ENCODE results near the gene NAXD. TPM values are rescaled to one million over a fixed set of nuclear protein-coding genes. Genes with fewer than 3 reads are reported as not detected.

Gene NAXD
- total RNA-seq, 1 experiment from 2014 or later = 32.1 TPM

GRCh38 chr13:110580800-110581199, 34.5 kb upstream of the NAXD start:
- BruUV-seq (replicated peaks) = no TSS peak

GRCh38 chr13:110581506-110582185, 33.7 kb upstream of the NAXD start:
- no peak overlapping the region for H3K27ac ChIP-seq (ENCODE audit: low read depth, low read length)
- H4K20me1 ChIP-seq (ENCODE audit: insufficient read depth) = no peaks in the 10 kb centered on the region
- RAD21 ChIA-PET (ENCODE audit: low non-redundant PET in 1 of 2, low total read pairs in 2 of 2, uncharacterized antibody in 2 of 2, unreplicated experiment in 2 of 2) = no interaction called here
- H3K9me2 ChIP-seq (ENCODE audit: insufficient read depth) = no peaks in the 10 kb centered on the region
- no peaks in the 10 kb centered on the region for H3K79me2 ChIP-seq (ENCODE audit: insufficient read depth, low read length)
- H3K36me3 ChIP-seq (ENCODE audit: control insufficient read depth in 1 of 2, insufficient read depth in 2 of 2, low read length in 2 of 2) = no peaks in the 10 kb centered on the region
- DNase-seq (ENCODE audit: low read depth, low spot score) = no peak
- H3K9ac ChIP-seq (ENCODE audit: low read length) = no peak overlapping the region
- H2AFZ ChIP-seq (ENCODE audit: low read depth, low read length, poor library complexity, severe bottlenecking) = no peak overlapping the region
- no peaks in the 10 kb centered on the region for H3K4me1 ChIP-seq (ENCODE audit: control insufficient read depth in 1 of 2, insufficient read depth in 2 of 2, low read length in 2 of 2)
- H3K4me2 ChIP-seq (ENCODE audit: low read length) = no peak overlapping the region
- no peaks in the 10 kb centered on the region for H3K9me3 ChIP-seq (ENCODE audit: control insufficient read depth in 1 of 2, insufficient read depth in 1 of 2, low read depth in 1 of 2, low read length in 2 of 2)
- H3K4me3 ChIP-seq (replicated peaks in 1 of 2; ENCODE audit: low read depth in 1 of 2, low read length in 2 of 2) = no peak overlapping the region
- no TSS peak for BruUV-seq (replicated peaks)
- POLR2A ChIA-PET = no interaction called here
- CTCF ChIA-PET = no interaction called here
- intact Hi-C loops (cut with micrococcal nuclease) = no loop called here
- TF ChIP-seq CEBPB (IDR thresholded peaks at IDR 0.05; ENCODE audit: low read depth) = no peak
- no peak for TF ChIP-seq RAD21 (IDR thresholded peaks at IDR 0.05; ENCODE audit: low read depth)
- TF ChIP-seq MAX (IDR thresholded peaks at IDR 0.05) = no peak
- TF ChIP-seq ZBTB33 (IDR thresholded peaks at IDR 0.05; ENCODE audit: extremely low read depth, insufficient replicate concordance, low read length) = no peak
- no peaks in the 10 kb centered on the region for H3K27me3 ChIP-seq (ENCODE audit: insufficient read depth, low read length)
- no peak for ATAC-seq

More at GRCh38 chr13:110580800-110581199, 34.5 kb upstream of the NAXD start:
- RAD21 ChIA-PET (ENCODE audit: low non-redundant PET in 1 of 2, low total read pairs in 2 of 2, uncharacterized antibody in 2 of 2, unreplicated experiment in 2 of 2) = no interaction called here
- no peaks in the 10 kb centered on the region for H3K79me2 ChIP-seq (ENCODE audit: insufficient read depth, low read length)
- no peaks in the 10 kb centered on the region for H3K9me2 ChIP-seq (ENCODE audit: insufficient read depth)
- ATAC-seq = no peak
- H3K27ac ChIP-seq (ENCODE audit: low read depth, low read length) = no peak overlapping the region
- intact Hi-C loops (cut with micrococcal nuclease) = no loop called here
- H3K9ac ChIP-seq (ENCODE audit: low read length) = no peak overlapping the region
- no peak overlapping the region for H3K4me3 ChIP-seq (replicated peaks in 1 of 2; ENCODE audit: low read depth in 1 of 2, low read length in 2 of 2)
- TF ChIP-seq SP1 (IDR thresholded peaks at IDR 0.05; ENCODE audit: low read depth) = no peak
- TF ChIP-seq CEBPB (IDR thresholded peaks at IDR 0.05; ENCODE audit: low read depth) = peak; percentile 30; the same call in 1 of the 2 replicates
- no peaks in the 10 kb centered on the region for H3K9me3 ChIP-seq (ENCODE audit: control insufficient read depth in 1 of 2, insufficient read depth in 1 of 2, low read depth in 1 of 2, low read length in 2 of 2)
- POLR2A ChIA-PET = no interaction called here
- H3K4me2 ChIP-seq (ENCODE audit: low read length) = no peak overlapping the region
- no peaks in the 10 kb centered on the region for H3K36me3 ChIP-seq (ENCODE audit: control insufficient read depth in 1 of 2, insufficient read depth in 2 of 2, low read length in 2 of 2)
- H4K20me1 ChIP-seq (ENCODE audit: insufficient read depth) = no peaks in the 10 kb centered on the region
- CTCF ChIA-PET = interaction anchor here (0.6 kb wide), 1 partner anchor 13 kb away, joined by 4 read pairs; no protein-coding TSS in a partner anchor
- no peak overlapping the region for H2AFZ ChIP-seq (ENCODE audit: low read depth, low read length, poor library complexity, severe bottlenecking)
- no peaks in the 10 kb centered on the region for H3K27me3 ChIP-seq (ENCODE audit: insufficient read depth, low read length)
- no peak for DNase-seq (ENCODE audit: low read depth, low spot score)
- peaks cover 0 to 5% of the 10 kb centered on the region in 2 experiments; a peak in 2 of 4 replicates for H3K4me1 ChIP-seq (ENCODE audit: control insufficient read depth in 1 of 2, insufficient read depth in 2 of 2, low read length in 2 of 2)

All from HCT116 (cell line).